ENCODE results near the gene LARP1B. TPM values are rescaled to one million over a fixed set of nuclear protein-coding genes. Genes with fewer than 3 reads are reported as not detected.

The LARP1B gene
- 31.7 and 123 TPM in 2 replicates for total RNA-seq (2011; cell fraction: chromatin; rRNA removed; ENCODE audit: low replicate concordance)
- 17.0 and 23.0 TPM in 2 replicates for total RNA-seq (2011; cell fraction: nucleolus; rRNA removed)
- 47.8 and 64.4 TPM in 2 replicates for total RNA-seq (2011; cell fraction: nucleoplasm; rRNA removed)
- 35.9 and 41.6 TPM in 2 replicates for total RNA-seq (2014; rRNA removed)
- 59.7 and 71.6 TPM in 2 replicates for total RNA-seq (2014; rRNA removed; fragmentation: Illumina TruSeq; extraction: Trizol)
- 54.9 and 57.3 TPM in 2 replicates for total RNA-seq (2015; rRNA removed; fragmentation: Illumina TruSeq; extraction: Trizol)
- 32.9 and 37.9 TPM in 2 replicates for total RNA-seq (2021)
- 31.0 and 36.2 TPM in 2 replicates for polyA plus RNA-seq (2011; rRNA removed)
- 5.4 and 11.0 TPM in 2 replicates for polyA plus RNA-seq (2011; cell fraction: cytosol; rRNA removed)
- polyA plus RNA-seq (2011; cell fraction: nucleus; rRNA removed) = 16.3 and 26.4 TPM in 2 replicates
- polyA plus RNA-seq (2012) = 21.6 and 22.4 TPM in 2 replicates
- polyA plus RNA-seq (2014; fragmentation: Illumina TruSeq; extraction: Trizol) = 44.1 and 46.6 TPM in 2 replicates
- polyA plus RNA-seq (2014; fragmentation: Nextera tagmentation; extraction: Ambion mirVana) = 10 to 100 TPM; 19.2 to 25.4 TPM
- 33.2 and 35.4 TPM in 2 replicates for polyA plus RNA-seq (2014; rRNA removed)
- 45.7 and 51.8 TPM in 2 replicates for polyA minus RNA-seq (2011; rRNA and poly(A)+ RNA removed)
- 13.3 and 19.5 TPM in 2 replicates for polyA minus RNA-seq (2011; cell fraction: cytosol; rRNA and poly(A)+ RNA removed)
- polyA minus RNA-seq (2011; cell fraction: nucleus; rRNA and poly(A)+ RNA removed) = 22.1 and 43.1 TPM in 2 replicates
- Bru-seq, nascent RNA = percentile 73 among the genes with signal in this experiment
- BruChase-seq, experiment 1, labeled RNA remaining after a 2-hour chase = percentile 78 among the genes with signal in this experiment
- percentile 77 among the genes with signal in this experiment for BruChase-seq, experiment 2, labeled RNA remaining after a 6-hour chase
- long read RNA-seq, experiment 1, transcript LARP1B-202 (10 exons, 2,151 nt) = minor isoform, 16 of 135 reads
- long read RNA-seq, experiment 1, transcript LARP1B-211 (10 exons, 2,563 nt) = major isoform, 17 of 135 reads
- long read RNA-seq, experiment 1, transcript LARP1B-210 (12 exons, 3,105 nt) = minor isoform, 6 of 135 reads
- long read RNA-seq, experiment 1, transcript LARP1B-213 (9 exons, 3,139 nt) = minor isoform, 6 of 135 reads
- long read RNA-seq, experiment 1, partial matches to known transcripts = 60 of 135 reads
- long read RNA-seq, experiment 1, other reads (novel, unspliced or antisense) = 27 of 135 reads
- long read RNA-seq, experiment 2, transcript LARP1B-211 (10 exons, 2,563 nt) = major isoform, 7 of 46 reads
- long read RNA-seq, experiment 2, transcript LARP1B-202 (10 exons, 2,151 nt) = minor isoform, 6 of 46 reads
- long read RNA-seq, experiment 2, partial matches to known transcripts = 11 of 46 reads
- long read RNA-seq, experiment 2, other reads (novel, unspliced or antisense) = 22 of 46 reads
- long read RNA-seq, experiment 3, partial matches to known transcripts = 13 of 17 reads
- long read RNA-seq, experiment 3, other reads (novel, unspliced or antisense) = 1 of 17 reads

- Histone ChIP-seq H3K9ac (ENCODE audit: insufficient read depth in 1 of 2, low read depth in 2 of 2, low read length in 2 of 2) (peak within 1 kb of the TSS; percentile 94 to 96), H3K4me3 (peak within 1 kb of the TSS; percentile 79), H3K36me3 (ENCODE audit: control insufficient read depth, insufficient read depth, low read length) (0 out of 3 replicates have a peak, but pooled peaks cover 3% of the 10 kb centered on the region), H2AFZ (ENCODE audit: low read depth, low read length) (peak within 1 kb of the TSS; percentile 84), H3K9me1 (ENCODE audit: control insufficient read depth, insufficient read depth, low read length) (no peaks in the 10 kb centered on the region), H3K4me1 (replicated peaks in 1 of 2; ENCODE audit: control insufficient read depth in 2 of 2, insufficient read depth in 2 of 2, low read length in 2 of 2) (peaks cover 0 to 27% of the 10 kb centered on the region in 2 experiments; a peak in 4 of 5 replicates), H4K20me1 (replicated peaks; ENCODE audit: control insufficient read depth, insufficient read depth, low read length) (peaks cover 3% of the 10 kb centered on the region; the same call in 1 of the 2 replicates), H3K27ac (ENCODE audit: extremely low read depth, low read depth, low read length) (peak within 1 kb of the TSS; percentile 97), H3K4me2 (ENCODE audit: insufficient read depth, low read length) (peak within 1 kb of the TSS; percentile 85), H3K27me3 (ENCODE audit: control insufficient read depth in 2 of 2, insufficient read depth in 2 of 2, low read length in 2 of 2) (no peaks in the 10 kb centered on the region), H3K9me3 (replicated peaks; ENCODE audit: control insufficient read depth, insufficient read depth, low read depth, low read length) (no peaks in the 10 kb centered on the region), H3K79me2 (ENCODE audit: control insufficient read depth, insufficient read depth, low read length) (peaks cover 49% of the 10 kb centered on the region)
- WGBS (ENCODE audit: insufficient coverage, low coverage, missing lambda C conversion rate) = 1% methylated on average over 57 of the region's 112 CpGs
- FAIRE-seq (peak; percentile 87), ATAC-seq (peak; percentile 93), DNase-seq (ENCODE audit: extremely low read depth in 1 of 4, low spot score in 3 of 4) (peak; percentile 94 to 97 (median 96))
- TSS peak; percentile 96 for BruUV-seq (replicated peaks)
- ChIA-PET POLR2A (interaction anchor here (0.6 to 2.0 kb wide), 10 partner anchors 9 to 624 kb away, joined by 3 to 10 read pairs (median 4); partner anchors contain the start of genes ABHD18 and MFSD8), CTCF (ENCODE audit: low intra/inter-chr PET ratio) (no interaction called here)
- intact Hi-C loops (cut with micrococcal nuclease) = loop anchor here (2.0 to 10.0 kb wide), 4 partner anchors 96 to 279 kb away; partner anchors contain the start of genes ABHD18, HSPA4L, MFSD8 and PGRMC2
- in situ Hi-C loops (cut with MboI) = no loop called here
- TF ChIP-seq CREB3L1 (IDR thresholded peaks at IDR 0.05; ENCODE audit: borderline replicate concordance, low read depth) (peak; percentile 95), WHSC1 (IDR thresholded peaks at IDR 0.05; ENCODE audit: low read length) (no peak), RBBP5 (IDR thresholded peaks at IDR 0.05; ENCODE audit: borderline replicate concordance, insufficient read depth, low read length, poor library complexity, severe bottlenecking) (peak; percentile 58), SRSF3 (IDR thresholded peaks at IDR 0.05; ENCODE audit: insufficient read depth, low read length) (0 out of 2 replicates have a peak, but pooled peaks have one; percentile 51), PTRF (tag; IDR thresholded peaks at IDR 0.05) (no peak), ZNF707 (CRISPR knock-in tag; conservative IDR thresholded peaks at IDR 0.05) (no peak), MTF1 (CRISPR knock-in tag; IDR thresholded peaks at IDR 0.05; ENCODE audit: borderline replicate concordance) (no peak), CTBP1 (IDR thresholded peaks at IDR 0.05; ENCODE audit: borderline replicate concordance) (peak; percentile 92), GABPA (tag; conservative IDR thresholded peaks at IDR 0.05; ENCODE audit: low read depth) (0 out of 2 replicates have a peak, but pooled peaks have one; percentile 20), ARID1B (IDR thresholded peaks at IDR 0.05) (no peak)
- TF ChIP-seq, protein P1, sequence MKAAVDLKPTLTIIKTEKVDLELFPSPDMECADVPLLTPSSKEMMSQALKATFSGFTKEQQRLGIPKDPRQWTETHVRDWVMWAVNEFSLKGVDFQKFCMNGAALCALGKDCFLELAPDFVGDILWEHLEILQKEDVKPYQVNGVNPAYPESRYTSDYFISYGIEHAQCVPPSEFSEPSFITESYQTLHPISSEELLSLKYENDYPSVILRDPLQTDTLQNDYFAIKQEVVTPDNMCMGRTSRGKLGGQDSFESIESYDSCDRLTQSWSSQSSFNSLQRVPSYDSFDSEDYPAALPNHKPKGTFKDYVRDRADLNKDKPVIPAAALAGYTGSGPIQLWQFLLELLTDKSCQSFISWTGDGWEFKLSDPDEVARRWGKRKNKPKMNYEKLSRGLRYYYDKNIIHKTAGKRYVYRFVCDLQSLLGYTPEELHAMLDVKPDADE (conservative IDR thresholded peaks at IDR 0.05; ENCODE audit: control insufficient read depth, low read depth, low read length) = peak; percentile 75; the same call in 1 of the 2 replicates
Observed at GRCh38 chr4:128060699-128061565, at the start of gene LARP1B. Gene LARP1B (plus strand): TSS chr4:128061312. CDS start chr4:128074952, 13,640 bp downstream.
